Renal cortical epithelial cell (primary cell): ENCODE results near the gene SLC6A18. TPM values are rescaled to one million over a fixed set of nuclear protein-coding genes. Genes with fewer than 3 reads are reported as not detected.
"Not testable (repeated sequence)": the region's sequence is repeated elsewhere in the genome, so short reads cannot be mapped to it uniquely, and the experiment has no call there.

Experiments
- DNase-seq: peaks from one replicate; pipeline ENCODE4 v3.0.0-alpha.2; 2011; ENCODE audit warnings: low read depth
- total RNA-seq: library from RNA; depleted of rRNA; stranded (reverse); fragments of >200 nt; gene quantifications from 2 replicates; pipeline ENCODE4 v1.2.3, GENCODE V29; 2014

Gene SLC6A18
- total RNA-seq, 1 donor from 2014 or later, result not detected

DNA sequence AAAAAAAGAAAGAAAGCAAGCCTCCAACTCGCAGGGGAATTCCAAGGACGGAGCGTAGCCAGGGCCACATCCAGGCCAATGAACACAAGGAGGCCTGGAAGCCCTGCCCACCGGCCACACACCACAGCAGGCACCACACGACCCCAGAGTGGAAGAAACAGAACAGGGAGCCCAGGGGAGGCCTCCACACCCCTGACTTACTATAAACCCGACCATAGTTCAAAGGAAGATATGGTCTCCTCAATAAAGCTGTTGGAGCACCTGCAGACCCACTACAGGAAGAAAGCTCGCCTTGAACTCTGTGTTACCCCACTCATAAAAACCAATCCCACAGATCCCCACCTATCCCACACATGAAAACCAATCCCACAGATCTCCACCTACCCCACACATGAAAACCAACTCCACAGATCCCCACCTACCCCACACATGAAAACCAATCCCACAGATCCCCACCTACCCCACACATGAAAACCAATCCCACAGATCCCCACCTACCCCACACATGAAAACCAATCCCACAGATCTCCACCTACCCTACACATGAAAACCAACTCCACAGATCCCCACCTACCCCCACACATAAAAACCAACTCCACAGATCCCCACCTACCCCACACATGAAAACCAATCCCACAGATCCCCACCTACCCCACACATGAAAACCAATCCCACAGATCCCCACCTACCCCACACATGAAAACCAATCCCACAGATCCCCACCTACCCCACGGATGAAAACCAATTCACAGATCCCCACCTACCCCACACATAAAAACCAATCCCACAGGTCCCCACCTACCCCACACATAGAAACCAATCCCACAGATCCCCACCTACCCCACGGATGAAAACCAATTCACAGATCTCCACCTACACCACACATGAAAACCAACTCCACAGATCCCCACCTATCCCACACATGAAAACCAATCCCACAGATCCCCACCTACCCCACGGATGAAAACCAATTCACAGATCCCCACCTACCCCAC, 50.5 kb downstream of the SLC6A18 start:
- DNase-seq, result not testable (repeated sequence)

GRCh38 chr5:1276930-1277329, 51.7 kb downstream of the SLC6A18 start:
- no peak for DNase-seq

DNA sequence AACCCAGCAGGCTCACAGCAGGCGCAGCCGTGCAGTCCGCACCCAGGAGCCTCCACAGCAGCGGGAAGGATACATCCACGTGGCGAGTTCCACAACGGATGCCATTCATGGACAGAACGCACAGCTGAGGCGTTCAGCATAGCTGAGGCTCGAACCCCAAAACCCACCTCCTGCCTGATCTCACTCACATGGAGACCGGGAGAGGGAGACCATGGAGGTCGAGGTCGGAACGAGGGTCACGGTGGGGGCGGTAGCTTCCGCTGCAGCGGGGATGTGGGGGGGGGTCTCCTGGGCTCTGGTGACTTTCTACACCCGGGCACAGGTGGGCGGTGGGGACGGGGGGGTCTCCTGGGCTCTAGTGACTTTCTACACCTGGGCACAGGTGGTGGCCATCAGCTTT, 52.1 kb downstream of the SLC6A18 start:
- DNase-seq, result no peak

DNA sequence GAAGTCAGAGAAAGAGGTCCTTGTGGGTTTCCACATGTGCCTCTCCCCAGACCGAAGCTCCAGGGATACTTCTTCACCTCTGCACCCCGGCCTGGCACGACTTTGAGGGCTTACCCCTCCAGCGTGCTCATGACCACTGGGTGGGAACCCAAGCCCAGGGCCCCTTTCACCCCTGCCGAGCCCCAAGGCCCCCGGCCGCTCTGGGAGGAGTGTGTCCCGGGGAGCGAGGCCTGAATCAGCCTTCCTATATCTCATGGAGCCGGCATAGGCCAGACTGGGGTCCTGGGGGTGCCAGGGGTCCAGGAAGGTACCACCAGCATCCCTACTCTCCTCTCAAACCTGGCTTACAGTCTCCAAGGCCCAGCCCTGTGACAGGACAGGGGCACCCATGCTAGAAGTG, 52.6 kb downstream of the SLC6A18 start:
- no peak for DNase-seq

GRCh38 chr5:1278216-1278615, 53.0 kb downstream of the SLC6A18 start:
- no peak for DNase-seq

DNA sequence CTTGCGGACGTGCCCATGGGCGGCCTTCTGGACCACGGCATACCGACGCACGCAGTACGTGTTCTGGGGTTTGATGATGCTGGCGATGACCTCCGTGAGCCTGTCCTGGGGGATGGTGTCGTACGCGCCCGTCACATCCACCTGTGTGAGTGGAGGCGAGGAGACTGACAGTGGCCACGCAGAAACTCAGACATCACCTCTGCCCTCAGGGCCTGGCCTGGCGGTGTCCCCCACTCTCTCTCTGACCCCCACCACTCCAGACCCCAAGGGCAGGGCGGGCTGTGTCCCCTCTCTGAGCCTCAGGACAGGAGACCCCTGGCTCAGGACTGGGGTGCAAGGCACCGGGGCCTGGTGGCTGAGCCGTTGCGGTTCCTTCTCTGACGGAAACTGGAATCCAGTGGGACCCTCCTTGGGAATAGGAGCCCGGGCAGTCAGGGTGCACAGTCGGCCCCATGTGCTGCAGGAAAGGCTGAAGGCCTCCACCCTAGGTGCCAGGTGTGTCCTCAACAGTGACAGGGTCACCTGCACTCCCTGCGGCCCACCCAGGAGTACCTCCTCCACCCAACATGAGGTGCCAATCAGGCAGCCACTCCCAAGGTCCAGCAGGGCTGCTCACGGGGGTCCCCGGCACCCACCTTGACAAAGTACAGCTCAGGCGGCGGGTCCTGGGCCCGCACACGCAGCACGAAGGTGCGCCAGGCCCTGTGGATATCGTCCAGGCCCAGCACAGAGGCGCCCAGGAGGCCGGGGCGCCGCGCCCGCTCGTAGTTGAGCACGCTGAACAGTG, 53.7 kb downstream of the SLC6A18 start:
- DNase-seq, result no peak

GRCh38 chr5:1279443-1280151, 54.4 kb downstream of the SLC6A18 start:
- no peak for DNase-seq

DNA sequence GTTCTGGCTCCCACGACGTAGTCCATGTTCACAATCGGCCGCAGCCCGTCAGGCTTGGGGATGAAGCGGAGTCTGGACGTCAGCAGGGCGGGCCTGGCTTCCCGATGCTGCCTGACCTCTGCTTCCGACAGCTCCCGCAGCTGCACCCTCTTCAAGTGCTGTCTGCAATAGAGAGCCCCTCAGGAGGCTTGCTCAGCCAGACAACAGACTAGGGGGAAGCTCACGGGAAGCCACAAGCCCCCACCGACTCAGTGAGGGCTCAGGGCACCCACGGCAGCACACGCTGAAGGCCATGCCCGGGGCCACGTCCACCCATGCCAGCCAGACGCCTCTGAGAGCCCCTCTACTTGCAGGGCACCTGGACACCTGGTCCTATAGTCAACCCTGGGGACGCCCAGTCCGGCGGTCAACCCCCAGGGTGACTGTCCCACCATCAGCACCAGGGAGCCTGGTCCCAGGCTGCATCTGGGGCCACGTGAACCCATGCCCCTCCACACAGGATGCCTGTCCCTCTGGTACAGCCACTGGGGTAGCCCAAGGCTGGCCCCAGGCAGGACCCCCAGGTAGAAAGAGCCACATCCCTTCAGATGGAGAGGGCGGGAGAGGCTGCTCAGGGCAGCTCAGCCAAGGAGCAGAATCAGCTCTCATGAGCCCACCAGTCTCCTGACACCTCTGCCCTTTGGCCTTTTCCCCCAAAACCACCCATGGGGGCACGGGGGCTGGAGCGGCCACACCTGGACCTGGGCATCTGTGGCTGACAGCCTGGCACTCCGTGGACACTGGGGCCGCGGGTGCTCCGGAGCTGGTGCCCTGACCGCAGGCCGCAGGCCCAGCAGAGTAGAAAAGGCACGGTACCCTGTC, 55.2 kb downstream of the SLC6A18 start:
- DNase-seq, result no peak

- no peak for DNase-seq
Observed at GRCh38 chr5:1281038-1281882, 56.1 kb downstream of the SLC6A18 start.

DNA sequence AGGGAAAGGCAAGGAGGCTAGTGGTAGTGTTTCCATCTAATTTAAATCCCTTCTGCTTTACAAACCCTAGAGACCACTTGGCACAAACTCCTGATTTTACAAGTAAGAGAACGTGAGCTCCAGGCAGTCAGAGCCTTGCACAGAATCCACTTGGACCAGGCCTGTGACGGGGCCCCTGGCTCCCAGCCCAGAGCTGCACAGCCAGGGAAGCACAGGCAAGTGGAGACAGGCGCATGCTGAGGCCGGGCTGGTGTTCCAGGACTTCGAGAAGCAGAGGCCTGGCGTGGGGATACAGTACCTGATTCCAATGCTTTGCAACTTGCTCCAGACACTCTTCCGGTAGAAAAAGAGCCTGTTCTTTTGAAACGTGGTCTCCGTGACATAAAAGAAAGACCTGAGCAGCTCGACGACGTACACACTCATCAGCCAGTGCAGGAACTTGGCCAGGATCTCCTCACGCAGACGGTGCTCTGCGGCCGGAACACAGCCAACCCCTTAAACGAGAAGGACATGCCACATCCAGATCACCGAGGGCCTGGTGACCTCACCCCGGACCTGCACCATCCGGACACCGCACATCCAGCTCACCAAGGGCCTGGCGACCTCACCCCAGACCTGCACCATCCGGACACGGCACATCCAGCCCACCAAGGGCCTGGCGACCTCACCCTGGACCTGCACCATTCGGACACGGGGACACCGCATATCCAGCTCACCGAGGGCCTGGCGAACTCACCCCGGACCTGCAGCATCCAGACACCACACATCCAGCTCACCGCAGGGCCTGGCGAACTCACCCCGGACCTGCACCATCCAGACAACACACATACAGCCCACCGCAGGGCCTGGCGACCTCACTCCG, 57.2 kb downstream of the SLC6A18 start:
- DNase-seq, result no peak

GRCh38 chr5:1282993-1283728, 58.0 kb downstream of the SLC6A18 start:
- not testable (repeated sequence) for DNase-seq

- not testable (repeated sequence) for DNase-seq
Observed at GRCh38 chr5:1283729-1284041, 58.5 kb downstream of the SLC6A18 start.

DNA sequence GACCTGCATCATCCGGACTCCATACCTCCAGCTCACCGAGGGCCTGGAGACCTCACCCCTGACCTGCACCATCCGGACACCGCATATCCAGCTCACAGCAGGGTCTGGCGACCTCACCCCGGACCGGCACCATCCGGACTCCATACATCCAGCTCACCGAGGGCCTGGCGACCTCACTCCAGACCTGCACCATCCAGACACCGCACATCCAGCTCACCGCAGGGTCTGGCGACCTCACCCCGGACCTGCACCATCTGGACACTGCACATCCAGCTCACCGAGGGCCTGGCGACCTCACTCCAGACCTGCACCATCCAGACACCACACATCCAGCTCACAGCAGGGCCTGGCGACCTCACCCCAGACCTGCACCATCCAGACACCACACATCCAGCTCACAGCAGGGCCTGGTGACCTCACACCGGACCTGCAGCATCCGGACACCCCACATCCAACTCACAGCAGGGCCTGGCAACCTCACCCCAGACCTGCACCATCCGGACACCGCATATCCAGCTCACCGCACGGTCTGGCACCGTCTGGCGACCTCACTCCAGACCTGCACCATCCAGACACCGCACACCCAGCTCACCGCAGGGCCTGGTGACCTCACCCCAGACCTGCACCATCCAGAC, 59.3 kb downstream of the SLC6A18 start:
- not testable (repeated sequence) for DNase-seq

DNA sequence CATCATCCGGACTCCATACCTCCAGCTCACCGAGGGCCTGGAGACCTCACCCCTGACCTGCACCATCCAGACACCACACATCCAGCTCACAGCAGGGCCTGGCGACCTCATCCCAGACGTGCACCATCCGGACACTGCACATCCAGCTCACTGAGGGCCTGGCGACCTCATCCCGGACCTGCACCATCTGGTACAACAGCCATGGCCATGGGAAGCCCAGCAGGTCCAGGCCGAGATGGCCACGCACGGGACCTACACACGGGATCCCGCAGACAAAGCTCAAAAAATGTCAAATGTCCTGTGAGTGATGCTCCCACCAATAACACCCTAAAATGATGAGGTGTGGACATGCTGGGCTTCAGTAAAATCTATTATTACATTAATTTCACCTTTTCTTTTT, 60.0 kb downstream of the SLC6A18 start:
- no peak for DNase-seq

- no peak for DNase-seq
Observed at GRCh38 chr5:1285883-1286291, 60.7 kb downstream of the SLC6A18 start.

DNA sequence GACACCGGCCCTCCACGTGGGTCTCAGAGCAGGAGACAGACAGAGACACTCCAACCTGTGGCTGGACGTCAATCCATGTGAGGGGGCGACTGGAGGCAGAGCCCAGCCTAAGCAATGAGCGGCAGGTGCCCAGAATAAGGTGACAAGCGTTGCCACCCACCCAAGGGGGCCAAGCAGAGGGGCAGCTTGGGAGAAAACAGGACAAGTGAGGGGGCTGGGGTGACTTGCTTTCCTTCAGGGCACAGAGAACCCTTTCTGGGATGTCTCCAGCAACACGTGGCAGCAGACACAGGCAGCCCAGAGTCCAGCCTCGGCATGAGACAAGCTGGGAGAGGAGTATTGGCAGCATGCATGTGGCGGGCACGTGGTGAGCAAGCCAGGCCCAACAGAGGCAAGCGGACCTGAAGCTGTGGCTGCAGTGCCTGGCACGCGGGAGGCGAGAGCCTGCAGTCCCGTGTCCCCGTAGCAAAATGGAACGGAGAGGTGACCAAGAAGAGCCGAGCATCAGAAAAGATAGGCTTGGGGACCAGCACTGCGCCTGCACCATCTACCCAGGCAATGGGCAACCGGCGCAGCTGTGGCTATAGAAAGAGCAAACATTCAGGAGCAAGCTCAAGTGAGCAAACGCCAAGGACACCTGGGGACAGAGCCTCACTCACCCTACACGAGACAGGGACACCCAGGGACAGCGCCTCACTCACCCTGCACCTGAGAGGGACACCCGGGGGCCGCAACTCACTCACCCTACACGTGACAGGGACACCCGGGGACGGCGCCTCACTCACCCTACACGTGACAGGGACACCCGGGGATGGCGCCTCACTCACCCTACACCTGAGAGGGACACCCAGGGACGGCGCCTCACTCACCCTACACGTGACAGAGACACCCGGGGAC, 63.5 kb downstream of the SLC6A18 start:
- no peak for DNase-seq

- DNase-seq, result not testable (repeated sequence)
Observed at GRCh38 chr5:1289559-1289958, 64.4 kb downstream of the SLC6A18 start.
